Esophagus muscularis mucosa (tissue), 3 donors: Measurements from ENCODE around the gene XYLT1.

Source experiments
- CTCF ChIP-seq, 3 experiments: fragments of 200-600 bp in 2 of 3; fragments of 450-650 bp in 1 of 3; sonication (generic) in 2 of 3; IDR thresholded peaks; one replicate each; pipeline ENCODE4 v1.5.1; 2017 to 2019; ENCODE audit warnings: antibody characterized with exemption in 3 of 3, mild to moderate bottlenecking in 2 of 3, moderate library complexity in 1 of 3
- POLR2A ChIP-seq: fragments of 450-650 bp; IDR thresholded peaks from one replicate; pipeline ENCODE4 v1.6.1; 2017; ENCODE audit warnings: antibody characterized with exemption, moderate library complexity, mild to moderate bottlenecking, low read depth
- POLR2AphosphoS5 ChIP-seq, 2 donors: sonication (generic); formaldehyde crosslinking; IDR thresholded peaks; one replicate each; pipeline ENCODE4 v1.6.1; 2017; ENCODE audit warnings: antibody characterized with exemption in 2 of 2

- TF ChIP-seq CTCF (IDR thresholded peaks at IDR 0.05) (no peak), POLR2A (no peak), POLR2AphosphoS5 (IDR thresholded peaks at IDR 0.05) (no peak)
These were observed 205.6 kb downstream of the XYLT1 start for GRCh38 chr16:17265154-17265553.
